Measurements from ENCODE around the gene UVSSA.

Gene UVSSA

DNA sequence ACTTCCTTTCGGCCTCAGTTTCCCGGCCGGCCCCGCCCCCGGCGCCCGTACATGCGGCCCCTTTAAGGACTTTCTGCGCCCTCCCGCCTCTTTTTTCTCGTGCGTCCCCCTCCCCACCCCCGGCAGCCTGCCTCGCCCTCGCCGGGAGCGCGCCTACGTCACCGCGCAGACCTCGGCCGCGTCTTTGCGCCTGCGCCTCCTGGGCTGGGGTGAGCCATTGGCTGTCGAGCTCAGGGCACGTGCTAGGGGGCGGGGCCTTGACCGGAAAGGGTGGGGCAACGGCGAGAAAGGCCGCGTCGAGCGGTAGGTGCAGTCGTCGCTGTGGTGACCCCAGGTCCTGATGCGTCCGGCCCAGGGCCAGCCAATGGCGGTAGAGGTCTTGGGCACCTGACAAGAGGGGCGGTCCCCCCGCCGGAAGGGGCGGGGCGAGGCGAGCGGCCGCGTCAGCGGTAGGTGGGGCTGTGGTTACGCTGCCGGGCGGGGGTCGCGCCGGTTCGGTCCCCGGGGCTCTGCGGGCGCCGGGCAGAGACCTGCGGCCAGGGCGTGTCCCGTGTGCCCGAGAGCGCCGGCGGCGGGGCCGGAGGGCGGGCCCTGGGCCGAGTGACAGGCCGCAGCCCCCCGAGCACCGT lies at the start of gene UVSSA:
TSS of gene UVSSA (plus strand) at position 428 of the 629 bp plus-strand sequence. CDS start 884 bp downstream, outside the sequence.
- peak; percentile 99 for DNase-seq (ENCODE audit: low spot score)

- peak; percentile 58 for DNase-seq (ENCODE audit: low spot score)
These were observed 49.3 kb upstream of the UVSSA start for GRCh38 chr4:1297456-1298325.

GRCh38 chr4:1298461-1298860 lies 48.5 kb upstream of the UVSSA start:
- no peak for DNase-seq (ENCODE audit: low spot score)

- no peak for DNase-seq (ENCODE audit: low spot score)
These were observed 47.6 kb upstream of the UVSSA start for GRCh38 chr4:1299301-1299860.

DNA sequence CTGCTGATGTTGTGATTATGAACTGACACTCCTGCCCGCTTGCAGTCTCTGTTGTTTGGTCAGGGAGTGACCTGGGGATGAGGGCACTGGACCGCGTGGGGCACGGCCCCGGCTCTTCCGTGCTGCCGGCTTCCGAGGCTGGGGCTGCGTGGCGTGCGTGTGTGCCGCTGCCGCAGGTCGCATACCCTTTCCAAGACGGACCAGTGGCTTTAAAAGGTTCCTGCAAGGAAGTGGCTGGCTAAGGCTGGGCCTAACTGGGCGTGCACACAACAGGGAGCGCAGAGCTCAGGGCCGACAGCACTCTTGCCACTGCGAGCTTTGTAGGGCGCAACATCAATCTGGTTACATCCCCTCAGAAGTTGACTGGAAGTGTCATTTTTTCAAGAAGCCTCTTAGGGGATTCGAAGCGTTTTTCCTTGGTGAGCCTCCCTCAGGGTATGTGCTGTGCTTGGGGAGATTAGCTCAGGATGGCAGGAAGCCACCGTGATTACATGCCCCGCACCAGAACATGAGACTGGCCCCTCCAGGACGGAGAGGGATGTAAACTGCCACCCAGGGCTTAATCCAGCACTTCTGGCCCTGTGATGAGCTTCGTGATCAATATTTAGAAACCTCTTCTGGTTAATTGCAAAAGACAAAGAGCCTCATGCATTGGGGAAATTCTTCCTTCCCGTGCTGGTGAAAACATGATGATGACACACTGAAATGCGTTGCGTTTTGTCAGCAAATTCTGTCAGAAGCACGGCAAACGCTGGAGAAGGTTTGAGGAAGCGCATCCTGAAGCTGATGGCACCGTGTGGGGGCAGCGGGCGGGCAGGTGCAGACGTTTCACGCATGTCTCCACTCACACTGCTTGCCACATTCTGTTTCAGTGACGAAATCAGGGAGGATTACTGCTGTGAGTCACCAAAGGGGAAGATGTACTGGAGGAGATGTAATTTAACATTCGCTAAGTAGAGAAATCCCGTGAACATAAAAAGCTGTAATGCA lies 46.2 kb upstream of the UVSSA start:
- DNase-seq (ENCODE audit: low spot score) = no peak

GRCh38 chr4:1302159-1302558 lies 44.8 kb upstream of the UVSSA start:
- no peak for DNase-seq (ENCODE audit: low spot score)

DNA sequence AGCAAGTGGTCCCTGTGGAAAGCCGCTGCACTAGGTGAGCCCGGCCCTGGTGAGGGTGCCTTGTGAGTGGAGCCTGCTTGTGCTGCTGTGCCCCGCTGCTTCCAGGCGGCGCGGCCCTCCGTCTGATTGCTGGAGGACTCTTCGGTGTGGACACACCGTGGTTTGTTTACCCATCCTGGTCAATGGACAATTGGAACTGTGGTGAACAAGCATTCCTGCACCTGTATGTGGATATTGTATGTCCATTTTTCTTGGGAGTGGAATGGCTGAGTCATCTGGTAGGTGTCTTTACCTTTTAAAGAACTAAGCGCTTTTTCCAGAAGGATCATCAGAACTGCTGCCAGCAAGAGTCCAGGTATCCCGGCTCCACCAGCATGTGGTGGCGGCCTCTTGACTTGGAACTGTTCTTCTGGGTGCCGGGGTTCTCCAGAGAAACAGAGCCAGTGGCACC lies 41.7 kb upstream of the UVSSA start:
- DNase-seq (ENCODE audit: low spot score) = no peak

- DNase-seq (ENCODE audit: low spot score) = no peak
These were observed 41.1 kb upstream of the UVSSA start for GRCh38 chr4:1305781-1306455.

DNA sequence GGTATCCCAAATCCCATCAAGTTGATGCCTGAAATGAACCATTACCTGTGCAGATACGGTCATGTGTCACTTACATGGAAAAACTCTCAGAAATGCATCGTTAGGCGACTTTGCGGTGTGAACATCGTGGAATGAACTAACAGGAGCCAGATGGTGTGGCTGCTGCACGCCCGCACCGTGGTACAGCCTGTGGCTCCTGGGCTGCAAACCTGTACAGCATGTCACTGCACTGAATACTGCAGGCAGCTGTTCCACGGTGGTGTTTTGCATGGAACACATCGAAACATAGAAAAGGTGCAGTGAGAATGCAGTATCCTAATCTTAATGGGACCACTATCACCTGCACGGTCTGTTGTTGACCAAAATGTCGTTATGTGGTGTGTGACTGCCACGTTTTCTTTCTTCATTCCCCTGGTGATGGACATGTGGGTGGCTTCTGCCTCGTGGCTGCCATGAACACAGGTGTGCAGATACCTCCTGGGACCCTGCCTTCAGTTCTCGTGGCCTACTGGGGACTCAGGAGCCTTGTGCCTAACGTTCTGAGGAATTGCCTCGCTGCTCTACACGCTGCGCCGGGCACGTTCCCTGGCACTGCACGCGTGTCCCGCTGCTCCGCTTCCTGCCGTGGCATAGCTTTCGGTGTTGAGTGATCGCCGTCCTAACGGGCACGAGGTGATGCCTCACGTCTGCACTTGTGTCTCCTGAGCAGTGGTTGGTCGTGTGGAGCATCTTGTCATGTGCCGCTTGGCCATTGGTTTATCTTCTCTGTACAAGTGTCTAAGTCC lies 38.9 kb upstream of the UVSSA start:
- no peak for DNase-seq (ENCODE audit: low spot score)

- DNase-seq (ENCODE audit: low spot score) = peak; percentile 99
These were observed 37.6 kb upstream of the UVSSA start for GRCh38 chr4:1309261-1310010.

DNA sequence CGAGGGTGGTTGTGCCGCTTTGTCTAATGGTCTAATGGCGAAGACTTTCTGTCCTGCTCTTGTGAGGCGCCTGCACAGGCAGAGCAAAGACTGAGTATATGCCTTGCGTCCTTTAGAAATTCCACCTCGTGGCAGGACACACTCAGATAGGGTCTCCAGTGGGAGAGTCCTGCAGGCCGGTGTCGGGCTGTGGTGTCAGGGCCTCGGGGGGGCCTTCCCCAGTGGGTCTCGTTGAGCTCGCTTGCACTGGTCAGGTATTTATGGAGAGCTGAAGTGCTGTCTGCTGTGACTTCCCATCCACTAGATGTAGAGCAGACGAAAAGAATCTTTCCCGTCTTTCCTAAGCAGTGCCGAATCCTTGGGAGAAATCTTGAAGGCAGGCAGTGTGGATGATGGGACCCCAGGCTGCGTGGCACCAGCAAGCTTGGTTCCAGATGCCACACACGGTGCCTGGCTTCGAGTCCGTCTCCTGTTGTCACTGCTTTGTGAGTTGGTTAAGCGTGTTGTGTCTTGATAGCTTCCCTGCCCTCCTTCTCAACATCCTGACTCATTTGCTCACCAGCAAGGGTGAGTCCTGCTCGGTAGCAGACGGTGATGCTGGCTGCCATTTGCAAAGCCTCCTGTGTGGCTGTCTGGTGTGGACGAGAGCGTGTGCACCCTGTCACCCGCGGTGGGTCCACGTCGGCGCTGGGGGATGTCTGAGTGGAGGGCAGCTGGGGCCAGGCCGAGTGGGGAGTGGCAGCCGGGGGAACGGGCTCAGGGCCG lies 36.8 kb upstream of the UVSSA start:
- no peak for DNase-seq (ENCODE audit: low spot score)

DNA sequence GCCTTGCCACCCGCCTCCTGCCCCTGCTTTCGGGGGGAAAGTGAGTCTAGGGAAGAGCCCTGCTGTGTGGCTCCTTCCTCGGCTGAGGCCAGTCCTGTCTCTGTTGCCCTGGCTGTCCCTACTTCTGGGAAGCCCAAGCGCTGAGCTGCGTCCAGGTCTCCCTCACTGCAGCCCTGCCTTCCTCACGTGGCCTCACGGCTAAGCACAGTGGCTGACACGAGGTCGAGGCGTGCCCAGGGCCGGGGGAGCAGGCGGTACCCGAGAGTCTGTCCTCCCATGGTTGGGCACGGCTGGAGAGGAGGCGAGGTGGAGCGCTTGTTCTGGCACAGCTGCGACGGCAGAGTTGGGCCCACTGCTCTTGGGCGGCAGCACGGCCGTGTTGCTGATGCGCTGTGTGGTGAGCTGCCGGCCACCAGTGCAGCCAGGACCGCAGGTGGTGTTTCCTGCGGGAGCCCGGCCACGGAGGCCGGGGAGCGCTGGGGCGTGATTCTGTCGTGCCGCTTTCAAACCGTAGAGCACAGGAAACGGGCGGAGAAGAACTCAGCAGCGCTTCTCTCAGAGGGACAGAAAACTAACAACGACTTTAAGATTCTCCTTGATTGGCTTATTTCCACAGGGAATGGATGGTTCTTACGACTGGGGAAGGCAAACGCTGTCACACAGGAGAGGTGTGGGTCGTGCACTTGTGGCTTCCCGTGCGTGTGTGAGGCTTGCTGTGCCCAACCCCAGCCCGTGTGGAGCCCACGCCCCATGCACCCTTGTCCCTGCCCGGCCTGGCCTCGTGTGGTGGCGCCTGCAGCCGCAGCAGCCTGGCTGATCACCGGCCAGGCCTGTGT lies 36.0 kb upstream of the UVSSA start:
- no peak for DNase-seq (ENCODE audit: low spot score)

GRCh38 chr4:1312821-1313640 lies 34.0 kb upstream of the UVSSA start:
- DNase-seq (ENCODE audit: low spot score) = no peak

GRCh38 chr4:1315306-1315705 lies 31.7 kb upstream of the UVSSA start:
- DNase-seq (ENCODE audit: low spot score) = no peak

DNA sequence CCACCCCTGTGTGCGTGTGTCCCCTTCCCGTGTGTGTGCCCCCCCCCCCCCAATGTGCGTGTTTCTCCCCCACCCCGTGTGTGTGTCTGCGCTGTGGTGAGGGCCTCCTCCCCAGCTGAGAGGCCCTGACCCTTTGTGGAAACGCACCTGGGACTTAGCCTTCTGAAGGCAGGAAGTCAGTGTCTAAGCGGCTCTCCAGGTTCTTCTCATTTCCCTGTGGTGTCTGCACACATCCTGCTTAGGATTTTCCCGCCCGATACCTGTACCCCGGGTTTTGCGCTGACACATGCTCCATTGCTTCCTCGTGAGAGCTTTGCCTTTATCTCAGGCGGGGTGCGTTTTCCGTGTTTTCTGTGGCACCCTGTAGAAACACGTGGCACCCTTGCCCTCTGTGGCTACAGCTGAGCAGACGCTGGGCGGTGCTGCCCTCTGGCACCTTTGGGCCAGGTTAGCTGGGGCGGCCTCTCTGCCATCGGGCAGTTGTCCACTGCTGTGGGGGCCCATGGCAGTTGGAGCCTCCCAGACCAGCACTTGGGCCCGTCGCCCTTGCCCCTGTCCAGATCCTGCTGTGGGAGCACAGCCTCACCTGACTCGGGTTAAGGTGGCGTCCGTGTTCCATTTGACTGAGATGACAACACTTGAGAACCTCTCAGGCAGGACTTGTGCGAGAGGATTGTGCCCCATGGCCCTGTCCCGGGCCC lies 31.0 kb upstream of the UVSSA start:
- DNase-seq (ENCODE audit: low spot score) = no peak

- no peak for DNase-seq (ENCODE audit: low spot score)
These were observed 30.4 kb upstream of the UVSSA start for GRCh38 chr4:1316537-1317168.

All from iPS-NIHi11 (cell line).